ENCODE data around the gene TEX51.

DNA sequence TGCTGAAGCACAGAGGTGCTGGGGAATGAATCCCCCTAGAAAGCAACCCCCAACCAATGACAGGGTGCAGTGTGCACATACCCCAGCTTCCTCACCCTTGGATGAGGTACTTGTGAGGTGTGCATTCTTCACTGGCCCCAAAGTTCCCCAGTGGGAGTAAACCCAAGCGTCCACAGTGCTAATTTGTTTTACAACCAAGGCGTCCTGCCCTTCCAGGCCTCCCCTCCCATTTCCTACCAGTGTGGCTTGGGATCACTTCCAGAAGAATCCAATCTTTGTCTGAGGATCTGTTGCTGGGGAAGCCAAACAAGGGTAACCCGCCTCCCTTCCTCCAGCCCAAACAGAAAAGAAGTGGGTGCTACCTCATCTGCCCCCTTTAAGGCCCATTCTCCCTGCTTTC is 40.3 kb upstream of the TEX51 start:
- TF ChIP-seq, protein P1, sequence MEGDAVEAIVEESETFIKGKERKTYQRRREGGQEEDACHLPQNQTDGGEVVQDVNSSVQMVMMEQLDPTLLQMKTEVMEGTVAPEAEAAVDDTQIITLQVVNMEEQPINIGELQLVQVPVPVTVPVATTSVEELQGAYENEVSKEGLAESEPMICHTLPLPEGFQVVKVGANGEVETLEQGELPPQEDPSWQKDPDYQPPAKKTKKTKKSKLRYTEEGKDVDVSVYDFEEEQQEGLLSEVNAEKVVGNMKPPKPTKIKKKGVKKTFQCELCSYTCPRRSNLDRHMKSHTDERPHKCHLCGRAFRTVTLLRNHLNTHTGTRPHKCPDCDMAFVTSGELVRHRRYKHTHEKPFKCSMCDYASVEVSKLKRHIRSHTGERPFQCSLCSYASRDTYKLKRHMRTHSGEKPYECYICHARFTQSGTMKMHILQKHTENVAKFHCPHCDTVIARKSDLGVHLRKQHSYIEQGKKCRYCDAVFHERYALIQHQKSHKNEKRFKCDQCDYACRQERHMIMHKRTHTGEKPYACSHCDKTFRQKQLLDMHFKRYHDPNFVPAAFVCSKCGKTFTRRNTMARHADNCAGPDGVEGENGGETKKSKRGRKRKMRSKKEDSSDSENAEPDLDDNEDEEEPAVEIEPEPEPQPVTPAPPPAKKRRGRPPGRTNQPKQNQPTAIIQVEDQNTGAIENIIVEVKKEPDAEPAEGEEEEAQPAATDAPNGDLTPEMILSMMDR (IDR thresholded peaks at IDR 0.05): no peak
- no peak for TF ChIP-seq ZFX (IDR thresholded peaks at IDR 0.05; ENCODE audit: borderline replicate concordance)
